ENCODE data around the gene CROCC. TPM values are rescaled to one million over a fixed set of nuclear protein-coding genes. Genes with fewer than 3 reads are reported as not detected.

CROCC gene
- total and polyA plus RNA-seq, 9 donors: 15.2 to 33.1 (median 25.4) TPM

- Histone ChIP-seq H3K4me1 (ENCODE audit: control insufficient read depth, insufficient read depth, low read length) (peaks cover 56% of the 10 kb centered on the region), H3K36me3 (ENCODE audit: control insufficient read depth, insufficient read depth, low read length) (peaks cover 8% of the 10 kb centered on the region), H3K27ac (ENCODE audit: low read length) (no peak overlapping the region), H3K27me3 (ENCODE audit: control insufficient read depth, insufficient read depth, low read length) (peaks cover 20% of the 10 kb centered on the region), H3K9me3 (replicated peaks; ENCODE audit: control insufficient read depth, low read depth, low read length) (no peaks in the 10 kb centered on the region), H3K4me3 (ENCODE audit: low read length) (no peak overlapping the region)
- DNase-seq: no peak
- 96% methylated on average over 3 of the region's 5 CpGs for WGBS (ENCODE audit: insufficient coverage)
Measured at GRCh38 chr1:16977377-16977776, 55.6 kb downstream of the CROCC start.

- Histone ChIP-seq H3K27ac (ENCODE audit: low read length) (no peak overlapping the region), H3K4me3 (ENCODE audit: low read length) (no peak overlapping the region), H3K9me3 (replicated peaks; ENCODE audit: control insufficient read depth, low read depth, low read length) (no peaks in the 10 kb centered on the region), H3K36me3 (ENCODE audit: control insufficient read depth, insufficient read depth, low read length) (peaks cover 7% of the 10 kb centered on the region), H3K4me1 (ENCODE audit: control insufficient read depth, insufficient read depth, low read length) (peaks cover 51% of the 10 kb centered on the region), H3K27me3 (ENCODE audit: control insufficient read depth, insufficient read depth, low read length) (peaks cover 24% of the 10 kb centered on the region)
- WGBS (ENCODE audit: insufficient coverage): 93% methylated on average over 3 of the region's 4 CpGs
- no peak for DNase-seq
Measured at GRCh38 chr1:16978139-16978538, 56.4 kb downstream of the CROCC start.

- H3K4me3 ChIP-seq (ENCODE audit: low read length): peak overlapping the region; percentile 53
- H3K36me3 ChIP-seq (ENCODE audit: control insufficient read depth, insufficient read depth, low read length): peaks cover 4% of the 10 kb centered on the region
- 19% methylated on average over 16 of the region's 20 CpGs for WGBS (ENCODE audit: insufficient coverage)
- peak overlapping the region; percentile 47 for H3K27ac ChIP-seq (ENCODE audit: low read length)
- peaks cover 49% of the 10 kb centered on the region for H3K4me1 ChIP-seq (ENCODE audit: control insufficient read depth, insufficient read depth, low read length)
- peak; percentile 77 for DNase-seq
- H3K9me3 ChIP-seq (replicated peaks; ENCODE audit: control insufficient read depth, low read depth, low read length): no peaks in the 10 kb centered on the region
- peaks cover 24% of the 10 kb centered on the region for H3K27me3 ChIP-seq (ENCODE audit: control insufficient read depth, insufficient read depth, low read length)
Measured at GRCh38 chr1:16978567-16979474, 57.1 kb downstream of the CROCC start.

GRCh38 chr1:16979475-16980327, 58.0 kb downstream of the CROCC start:
- peak; percentile 76 for DNase-seq
- Histone ChIP-seq H3K27me3 (ENCODE audit: control insufficient read depth, insufficient read depth, low read length) (peaks cover 24% of the 10 kb centered on the region), H3K4me1 (ENCODE audit: control insufficient read depth, insufficient read depth, low read length) (peaks cover 54% of the 10 kb centered on the region), H3K36me3 (ENCODE audit: control insufficient read depth, insufficient read depth, low read length) (peaks cover 4% of the 10 kb centered on the region), H3K27ac (ENCODE audit: low read length) (peak overlapping the region; percentile 47), H3K4me3 (ENCODE audit: low read length) (peak overlapping the region; percentile 53), H3K9me3 (replicated peaks; ENCODE audit: control insufficient read depth, low read depth, low read length) (no peaks in the 10 kb centered on the region)
- 0% methylated on average over 20 of the region's 44 CpGs for WGBS (ENCODE audit: insufficient coverage)

GRCh38 chr1:16980473-16981268, 58.9 kb downstream of the CROCC start, which contains the start of gene MFAP2:
Gene MFAP2 (minus strand): TSS chr1:16980620. CDS start chr1:16978273, 2,347 bp downstream.
- Histone ChIP-seq H3K9me3 (replicated peaks; ENCODE audit: control insufficient read depth, low read depth, low read length) (no peaks in the 10 kb centered on the region), H3K4me3 (ENCODE audit: low read length) (peak within 1 kb of the TSS; percentile 53), H3K27me3 (ENCODE audit: control insufficient read depth, insufficient read depth, low read length) (peaks cover 24% of the 10 kb centered on the region), H3K36me3 (ENCODE audit: control insufficient read depth, insufficient read depth, low read length) (peaks cover 2% of the 10 kb centered on the region), H3K27ac (ENCODE audit: low read length) (no peak within 1 kb of the TSS), H3K4me1 (ENCODE audit: control insufficient read depth, insufficient read depth, low read length) (peaks cover 53% of the 10 kb centered on the region)
- 5% methylated on average over 29 of the region's 53 CpGs for WGBS (ENCODE audit: insufficient coverage)
- DNase-seq: peak; percentile 75

- Histone ChIP-seq H3K4me3 (ENCODE audit: low read length) (no peak overlapping the region), H3K9me3 (replicated peaks; ENCODE audit: control insufficient read depth, low read depth, low read length) (no peaks in the 10 kb centered on the region), H3K36me3 (ENCODE audit: control insufficient read depth, insufficient read depth, low read length) (peaks cover 9% of the 10 kb centered on the region), H3K27ac (ENCODE audit: low read length) (no peak overlapping the region), H3K4me1 (ENCODE audit: control insufficient read depth, insufficient read depth, low read length) (peaks cover 47% of the 10 kb centered on the region), H3K27me3 (ENCODE audit: control insufficient read depth, insufficient read depth, low read length) (peaks cover 24% of the 10 kb centered on the region)
- 77% methylated on average over 9 of the region's 10 CpGs for WGBS (ENCODE audit: insufficient coverage)
- no peak for DNase-seq
Measured at GRCh38 chr1:16981269-16981849, 59.6 kb downstream of the CROCC start.

- Histone ChIP-seq H3K9me3 (replicated peaks; ENCODE audit: control insufficient read depth, low read depth, low read length) (no peaks in the 10 kb centered on the region), H3K27ac (ENCODE audit: low read length) (no peak overlapping the region), H3K36me3 (ENCODE audit: control insufficient read depth, insufficient read depth, low read length) (peaks cover 19% of the 10 kb centered on the region), H3K27me3 (ENCODE audit: control insufficient read depth, insufficient read depth, low read length) (peaks cover 24% of the 10 kb centered on the region), H3K4me3 (ENCODE audit: low read length) (no peak overlapping the region), H3K4me1 (ENCODE audit: control insufficient read depth, insufficient read depth, low read length) (peaks cover 33% of the 10 kb centered on the region)
- 57% methylated on average over 11 of the region's 11 CpGs for WGBS (ENCODE audit: insufficient coverage)
- no peak for DNase-seq
Measured at GRCh38 chr1:16982902-16983301, 61.2 kb downstream of the CROCC start.

- DNase-seq: no peak
- Histone ChIP-seq H3K27me3 (ENCODE audit: control insufficient read depth, insufficient read depth, low read length) (peaks cover 24% of the 10 kb centered on the region), H3K4me3 (ENCODE audit: low read length) (no peak overlapping the region), H3K4me1 (ENCODE audit: control insufficient read depth, insufficient read depth, low read length) (peaks cover 27% of the 10 kb centered on the region), H3K9me3 (replicated peaks; ENCODE audit: control insufficient read depth, low read depth, low read length) (no peaks in the 10 kb centered on the region), H3K36me3 (ENCODE audit: control insufficient read depth, insufficient read depth, low read length) (peaks cover 23% of the 10 kb centered on the region), H3K27ac (ENCODE audit: low read length) (no peak overlapping the region)
- WGBS (ENCODE audit: insufficient coverage): no CpG with 5 or more reads among the region's 4 CpGs
Measured at GRCh38 chr1:16983649-16984048, 61.9 kb downstream of the CROCC start.

- peak; percentile 81 for DNase-seq
- H3K9me3 ChIP-seq (replicated peaks; ENCODE audit: control insufficient read depth, low read depth, low read length): no peaks in the 10 kb centered on the region
- H3K27ac ChIP-seq (ENCODE audit: low read length): peak overlapping the region; percentile 21
- H3K36me3 ChIP-seq (ENCODE audit: control insufficient read depth, insufficient read depth, low read length): peaks cover 28% of the 10 kb centered on the region
- H3K4me1 ChIP-seq (ENCODE audit: control insufficient read depth, insufficient read depth, low read length): peaks cover 16% of the 10 kb centered on the region
- H3K27me3 ChIP-seq (ENCODE audit: control insufficient read depth, insufficient read depth, low read length): peaks cover 21% of the 10 kb centered on the region
- H3K4me3 ChIP-seq (ENCODE audit: low read length): no peak overlapping the region
- WGBS (ENCODE audit: insufficient coverage): 14% methylated on average over 1 of the region's 7 CpGs
Measured at GRCh38 chr1:16984717-16985116, 63.0 kb downstream of the CROCC start.

Measured in muscle of leg (tissue), 11 donors.